Trophoblast cell (in vitro differentiated cells and primary cell): ENCODE data around the gene ASZ1.
A peak's percentile ranks its signal among the peaks of the same experiment; 100 is the strongest.

Experiments used
- DNase-seq, 2 donors: peaks; one replicate each; pipeline ENCODE4 v3.0.0-alpha.2; 2016
- H2AFZ ChIP-seq: 2 replicates; pipeline ENCODE4 v1.6.1; 2013; ENCODE audit warnings: low read length, moderate library complexity, mild to moderate bottlenecking; ENCODE audit not compliant: insufficient read depth, poor library complexity
- H2AK5ac ChIP-seq: 2 replicates; pipeline ENCODE4 v1.6.1; 2013; ENCODE audit warnings: mild to moderate bottlenecking, low read length
- H2BK120ac ChIP-seq: 2 replicates; pipeline ENCODE4 v1.6.1; 2013; ENCODE audit warnings: low read length, mild to moderate bottlenecking, moderate library complexity; ENCODE audit not compliant: insufficient read depth, poor library complexity
- H2BK12ac ChIP-seq: 2 replicates; pipeline ENCODE4 v1.6.1; 2013; ENCODE audit warnings: mild to moderate bottlenecking, low read length, moderate library complexity
- H2BK5ac ChIP-seq: 2 replicates; pipeline ENCODE4 v1.6.1; 2013; ENCODE audit warnings: low read length, low read depth, moderate library complexity, mild to moderate bottlenecking; ENCODE audit not compliant: poor library complexity
- H3K14ac ChIP-seq: 2 replicates; pipeline ENCODE4 v1.6.1; 2013; ENCODE audit warnings: mild to moderate bottlenecking, low read length
- H3K18ac ChIP-seq: 2 replicates; pipeline ENCODE4 v1.6.1; 2013; ENCODE audit warnings: mild to moderate bottlenecking, low read length
- H3K23ac ChIP-seq: 2 replicates; pipeline ENCODE4 v1.6.1; 2013; ENCODE audit warnings: low read length
- H3K27ac ChIP-seq: 2 replicates; pipeline ENCODE4 v1.5.1; 2013; ENCODE audit warnings: low read depth, mild to moderate bottlenecking, inconsistent platforms, low read length, moderate library complexity
- H3K27me3 ChIP-seq: 2 replicates; pipeline ENCODE4 v1.6.1; 2013; ENCODE audit warnings: inconsistent platforms, mild to moderate bottlenecking, low read length, moderate library complexity; ENCODE audit not compliant: insufficient read depth
- H3K36me3 ChIP-seq, 2 experiments: 1 replicate in 1 of 2; 2 replicates in 1 of 2; pipeline ENCODE4 v1.6.1; 2013; ENCODE audit warnings: low read length in 2 of 2, mild to moderate bottlenecking in 2 of 2, moderate library complexity in 1 of 2; ENCODE audit not compliant: insufficient read depth in 2 of 2, control insufficient read depth in 1 of 2
- H3K4ac ChIP-seq: 2 replicates; pipeline ENCODE4 v1.6.1; 2013; ENCODE audit warnings: low read depth, mild to moderate bottlenecking, low read length, moderate library complexity
- H3K4me1 ChIP-seq, 2 experiments: 1 replicate in 1 of 2; 2 replicates in 1 of 2; pipeline ENCODE4 v1.6.1; 2013; ENCODE audit warnings: low read length in 2 of 2, mild to moderate bottlenecking in 2 of 2, moderate library complexity in 1 of 2; ENCODE audit not compliant: insufficient read depth in 2 of 2, control insufficient read depth in 1 of 2
- H3K4me2 ChIP-seq: 2 replicates; pipeline ENCODE4 v1.6.1; 2013; ENCODE audit warnings: inconsistent platforms, mild to moderate bottlenecking, low read length, moderate library complexity
- H3K4me3 ChIP-seq: 2 replicates; pipeline ENCODE4 v1.5.1; 2013; ENCODE audit warnings: mild to moderate bottlenecking, low read depth, low read length, inconsistent platforms
- H3K79me1 ChIP-seq: one replicate; pipeline ENCODE4 v1.6.1; 2013; ENCODE audit warnings: low read length
- H3K79me2 ChIP-seq: 2 replicates; pipeline ENCODE4 v1.6.1; 2013; ENCODE audit warnings: low read length, mild to moderate bottlenecking; ENCODE audit not compliant: control insufficient read depth, insufficient read depth, poor library complexity
- H3K9ac ChIP-seq: 2 replicates; pipeline ENCODE4 v1.6.1; 2013; ENCODE audit warnings: mild to moderate bottlenecking, low read length
- H3K9me3 ChIP-seq: 2 replicates; pipeline ENCODE4 v1.6.1; 2013; ENCODE audit warnings: low read depth, mild to moderate bottlenecking, control low read depth, inconsistent platforms, low read length; ENCODE audit not compliant: insufficient read depth
- H4K12ac ChIP-seq: 2 replicates; pipeline ENCODE4 v1.6.1; 2013; ENCODE audit warnings: low read depth, mild to moderate bottlenecking, low read length, moderate library complexity
- H4K8ac ChIP-seq: 2 replicates; pipeline ENCODE4 v1.6.1; 2013; ENCODE audit warnings: low read depth, mild to moderate bottlenecking, low read length, moderate library complexity
- H4K91ac ChIP-seq: one replicate; pipeline ENCODE4 v1.6.1; 2013; ENCODE audit warnings: low read depth, mild to moderate bottlenecking, low read length, moderate library complexity
- WGBS: extraction: QIAGEN DNeasy Blood & Tissue Kit; methylation state at CpG from one replicate; pipeline ENCODE4 v1.1.7; 2013; ENCODE audit warnings: missing lambda C conversion rate; ENCODE audit not compliant: insufficient read length, insufficient coverage; ENCODE audit errors: extremely low coverage; 5-methylcytosine and 5-hydroxymethylcytosine counted together

The ASZ1 gene

GRCh38 chr7:117403737-117404136 lies 23.6 kb downstream of the ASZ1 start:
- H3K79me1 ChIP-seq, result no peaks in the 10 kb centered on the region
- no peak overlapping the region for H2AK5ac ChIP-seq
- no peak overlapping the region for H3K14ac ChIP-seq
- no peak overlapping the region for H3K23ac ChIP-seq
- H3K9ac ChIP-seq, result no peak overlapping the region
- no peaks in the 10 kb centered on the region for H3K79me2 ChIP-seq
- no peaks in the 10 kb centered on the region for H3K36me3 ChIP-seq
- peak overlapping the region; percentile 19 for H4K91ac ChIP-seq
- WGBS, result no CpG with 5 or more reads among the region's 8 CpGs
- no peak overlapping the region for H4K8ac ChIP-seq
- H3K4me3 ChIP-seq, result no peak overlapping the region
- no peak overlapping the region for H2BK120ac ChIP-seq
- H3K27ac ChIP-seq, result no peak overlapping the region
- no peak overlapping the region for H3K4ac ChIP-seq
- no peak overlapping the region for H4K12ac ChIP-seq
- DNase-seq, result no peak
- H3K9me3 ChIP-seq, result no peaks in the 10 kb centered on the region
- no peak overlapping the region for H3K18ac ChIP-seq
- peaks cover 0 to 8% of the 10 kb centered on the region in 2 experiments for H3K4me1 ChIP-seq
- H3K4me2 ChIP-seq, result no peak overlapping the region
- peak overlapping the region; percentile 77 for H2BK12ac ChIP-seq
- no peaks in the 10 kb centered on the region for H3K27me3 ChIP-seq
- H2BK5ac ChIP-seq, result no peak overlapping the region
- H2AFZ ChIP-seq, result no peak overlapping the region

- H2BK12ac ChIP-seq, result no peak overlapping the region
- no peak overlapping the region for H3K4ac ChIP-seq
- no peaks in the 10 kb centered on the region for H3K27me3 ChIP-seq
- H3K23ac ChIP-seq, result no peak overlapping the region
- H2BK120ac ChIP-seq, result no peak overlapping the region
- no peak overlapping the region for H3K14ac ChIP-seq
- no peak overlapping the region for H2BK5ac ChIP-seq
- no peak overlapping the region for H2AK5ac ChIP-seq
- no peaks in the 10 kb centered on the region for H3K36me3 ChIP-seq
- no CpG with 5 or more reads among the region's 2 CpGs for WGBS
- H3K79me1 ChIP-seq, result no peaks in the 10 kb centered on the region
- no peak overlapping the region for H3K9ac ChIP-seq
- no peak overlapping the region for H4K8ac ChIP-seq
- no peak overlapping the region for H3K4me3 ChIP-seq
- no peaks in the 10 kb centered on the region for H3K9me3 ChIP-seq
- H3K27ac ChIP-seq, result peak overlapping the region; percentile 54
- H3K4me2 ChIP-seq, result no peak overlapping the region
- no peak overlapping the region for H4K91ac ChIP-seq
- H2AFZ ChIP-seq, result no peak overlapping the region
- H3K79me2 ChIP-seq, result no peaks in the 10 kb centered on the region
- H3K18ac ChIP-seq, result no peak overlapping the region
- DNase-seq, result peak; percentile 46 to 76
- peaks cover 0 to 8% of the 10 kb centered on the region in 2 experiments for H3K4me1 ChIP-seq
- H4K12ac ChIP-seq, result no peak overlapping the region
Measured at GRCh38 chr7:117402109-117402508, 25.2 kb downstream of the ASZ1 start.

- no CpG with 5 or more reads among the region's 5 CpGs for WGBS
Measured at GRCh38 chr7:117401293-117402002, 25.8 kb downstream of the ASZ1 start.

GRCh38 chr7:117399820-117400422 lies 27.4 kb downstream of the ASZ1 start:
- Histone ChIP-seq H3K79me2 (no peaks in the 10 kb centered on the region), H3K4me1 (peaks cover 0 to 8% of the 10 kb centered on the region in 2 experiments), H2AFZ (no peak overlapping the region), H2BK12ac (no peak overlapping the region), H3K4me2 (no peak overlapping the region), H3K36me3 (no peaks in the 10 kb centered on the region), H3K79me1 (no peaks in the 10 kb centered on the region), H3K14ac (no peak overlapping the region), H4K8ac (no peak overlapping the region), H3K4ac (no peak overlapping the region), H4K12ac (no peak overlapping the region), H3K9ac (no peak overlapping the region), H2AK5ac (no peak overlapping the region), H3K27ac (no peak overlapping the region), H4K91ac (no peak overlapping the region), H2BK120ac (no peak overlapping the region), H3K4me3 (no peak overlapping the region), H3K23ac (no peak overlapping the region), H2BK5ac (no peak overlapping the region), H3K9me3 (no peaks in the 10 kb centered on the region), H3K18ac (no peak overlapping the region), H3K27me3 (no peaks in the 10 kb centered on the region)
- no CpG with 5 or more reads among the region's 4 CpGs for WGBS
- peak in 1 of 2 donors; percentile 31 for DNase-seq

More at GRCh38 chr7:117401293-117402002, 25.8 kb downstream of the ASZ1 start:
- no peak overlapping the region for H4K8ac ChIP-seq
- H2BK120ac ChIP-seq, result no peak overlapping the region
- peak overlapping the region; percentile 54 for H3K27ac ChIP-seq
- no peaks in the 10 kb centered on the region for H3K9me3 ChIP-seq
- no peak overlapping the region for H3K14ac ChIP-seq
- no peak overlapping the region for H3K23ac ChIP-seq
- DNase-seq, result peak in 1 of 2 donors; percentile 17
- no peak overlapping the region for H3K18ac ChIP-seq
- H3K4me3 ChIP-seq, result no peak overlapping the region
- H2AK5ac ChIP-seq, result no peak overlapping the region
- H2BK5ac ChIP-seq, result no peak overlapping the region
- H3K4me1 ChIP-seq, result peaks cover 0 to 8% of the 10 kb centered on the region in 2 experiments
- H2BK12ac ChIP-seq, result peak overlapping the region; percentile 26
- no peak overlapping the region for H4K91ac ChIP-seq
- no peaks in the 10 kb centered on the region for H3K27me3 ChIP-seq
- no peaks in the 10 kb centered on the region for H3K79me1 ChIP-seq
- no peaks in the 10 kb centered on the region for H3K36me3 ChIP-seq
- H2AFZ ChIP-seq, result no peak overlapping the region
- peak overlapping the region; percentile 47 for H3K9ac ChIP-seq
- no peak overlapping the region for H3K4ac ChIP-seq
- H3K79me2 ChIP-seq, result no peaks in the 10 kb centered on the region
- H3K4me2 ChIP-seq, result peak overlapping the region; percentile 52
- no peak overlapping the region for H4K12ac ChIP-seq
